ENCODE measurements around the gene PLK3. TPM values are rescaled to one million over a fixed set of nuclear protein-coding genes. Genes with fewer than 3 reads are reported as not detected.

The PLK3 gene
- total RNA-seq, 2 donors from 2014 or later = 389 to 523 TPM

GRCh38 chr1:44780583-44781121 is 19.5 kb upstream of the PLK3 start:
- DNase-seq = no peak
- Mint-ChIP-seq H3K4me1 (peaks cover 35% of the 10 kb centered on the region), H3K27ac (no peak overlapping the region), H3K27me3 (no peaks in the 10 kb centered on the region), H3K4me3 (no peak overlapping the region), H3K36me3 (ENCODE audit: low read depth) (peaks cover 4% of the 10 kb centered on the region)
- no peaks in the 10 kb centered on the region for H3K9me3 ChIP-seq (ENCODE audit: control insufficient read depth, low read length, poor library complexity, severe bottlenecking)
- no peak for ATAC-seq

- no peaks in the 10 kb centered on the region for H3K27me3 Mint-ChIP-seq
- peaks cover 3% of the 10 kb centered on the region for H3K36me3 Mint-ChIP-seq (ENCODE audit: low read depth)
- H3K9me3 ChIP-seq (ENCODE audit: control insufficient read depth, low read length, poor library complexity, severe bottlenecking) = no peaks in the 10 kb centered on the region
- peaks cover 26% of the 10 kb centered on the region for H3K4me1 Mint-ChIP-seq
- DNase-seq (no peak), ATAC-seq (no peak)
- peak overlapping the region; percentile 71 for H3K4me3 Mint-ChIP-seq
- peak overlapping the region; percentile 53 for H3K27ac Mint-ChIP-seq
These were observed 16.5 kb upstream of the PLK3 start for GRCh38 chr1:44783697-44784093.

- ATAC-seq = peak; percentile 48
- no peaks in the 10 kb centered on the region for H3K9me3 ChIP-seq (ENCODE audit: control insufficient read depth, low read length, poor library complexity, severe bottlenecking)
- peaks cover 2% of the 10 kb centered on the region for H3K36me3 Mint-ChIP-seq (ENCODE audit: low read depth)
- peak overlapping the region; percentile 83 for H3K4me3 Mint-ChIP-seq
- H3K4me1 Mint-ChIP-seq = peaks cover 26% of the 10 kb centered on the region
- DNase-seq = no peak
- peak overlapping the region; percentile 88 for H3K27ac Mint-ChIP-seq
- H3K27me3 Mint-ChIP-seq = no peaks in the 10 kb centered on the region
These were observed 15.8 kb upstream of the PLK3 start for GRCh38 chr1:44784094-44785028.

- H3K27me3 Mint-ChIP-seq = no peaks in the 10 kb centered on the region
- ATAC-seq = no peak
These were observed 15.2 kb upstream of the PLK3 start for GRCh38 chr1:44785029-44785380.

GRCh38 chr1:44785501-44786137 is 14.6 kb upstream of the PLK3 start:
- no peak for DNase-seq
- H3K27ac Mint-ChIP-seq = peak overlapping the region; percentile 88
- ATAC-seq = no peak
- peaks cover 2% of the 10 kb centered on the region for H3K36me3 Mint-ChIP-seq (ENCODE audit: low read depth)
- peak overlapping the region; percentile 83 for H3K4me3 Mint-ChIP-seq
- peaks cover 26% of the 10 kb centered on the region for H3K4me1 Mint-ChIP-seq
- no peaks in the 10 kb centered on the region for H3K9me3 ChIP-seq (ENCODE audit: control insufficient read depth, low read length, poor library complexity, severe bottlenecking)
- H3K27me3 Mint-ChIP-seq = no peaks in the 10 kb centered on the region

More at GRCh38 chr1:44785029-44785380, 15.2 kb upstream of the PLK3 start:
- H3K36me3 Mint-ChIP-seq (ENCODE audit: low read depth) = peaks cover 2% of the 10 kb centered on the region
- H3K4me3 Mint-ChIP-seq = peak overlapping the region; percentile 83
- H3K4me1 Mint-ChIP-seq = peaks cover 26% of the 10 kb centered on the region
- no peak for DNase-seq
- no peaks in the 10 kb centered on the region for H3K9me3 ChIP-seq (ENCODE audit: control insufficient read depth, low read length, poor library complexity, severe bottlenecking)
- H3K27ac Mint-ChIP-seq = peak overlapping the region; percentile 88

GRCh38 chr1:44786138-44786840 is 13.9 kb upstream of the PLK3 start:
- ATAC-seq (peak; percentile 83), DNase-seq (peak; percentile 70 to 73 (median 72))
- Mint-ChIP-seq H3K27ac (peak overlapping the region; percentile 88), H3K4me3 (peak overlapping the region; percentile 83), H3K4me1 (peaks cover 24% of the 10 kb centered on the region), H3K36me3 (ENCODE audit: low read depth) (no peaks in the 10 kb centered on the region), H3K27me3 (no peaks in the 10 kb centered on the region)
- H3K9me3 ChIP-seq (ENCODE audit: control insufficient read depth, low read length, poor library complexity, severe bottlenecking) = no peaks in the 10 kb centered on the region

GRCh38 chr1:44786841-44787426 is 13.2 kb upstream of the PLK3 start:
- Mint-ChIP-seq H3K4me1 (peaks cover 24% of the 10 kb centered on the region), H3K27me3 (no peaks in the 10 kb centered on the region), H3K27ac (no peak overlapping the region), H3K36me3 (ENCODE audit: low read depth) (no peaks in the 10 kb centered on the region), H3K4me3 (peak overlapping the region; percentile 83)
- H3K9me3 ChIP-seq (ENCODE audit: control insufficient read depth, low read length, poor library complexity, severe bottlenecking) = no peaks in the 10 kb centered on the region
- ATAC-seq = no peak
- no peak for DNase-seq

GRCh38 chr1:44787506-44787905 is 12.7 kb upstream of the PLK3 start:
- Mint-ChIP-seq H3K27ac (no peak overlapping the region), H3K36me3 (ENCODE audit: low read depth) (no peaks in the 10 kb centered on the region), H3K4me3 (no peak overlapping the region), H3K27me3 (no peaks in the 10 kb centered on the region), H3K4me1 (peaks cover 24% of the 10 kb centered on the region)
- no peaks in the 10 kb centered on the region for H3K9me3 ChIP-seq (ENCODE audit: control insufficient read depth, low read length, poor library complexity, severe bottlenecking)
- DNase-seq (no peak), ATAC-seq (no peak)

- no peaks in the 10 kb centered on the region for H3K36me3 Mint-ChIP-seq (ENCODE audit: low read depth)
- no peaks in the 10 kb centered on the region for H3K9me3 ChIP-seq (ENCODE audit: control insufficient read depth, low read length, poor library complexity, severe bottlenecking)
- no peak within 1 kb of the TSS for H3K4me3 Mint-ChIP-seq
- peak within 1 kb of the TSS; percentile 83 for H3K27ac Mint-ChIP-seq
- no peaks in the 10 kb centered on the region for H3K27me3 Mint-ChIP-seq
- ATAC-seq = no peak
- DNase-seq = no peak
- peaks cover 24% of the 10 kb centered on the region for H3K4me1 Mint-ChIP-seq
These were observed 11.9 kb upstream of the PLK3 start, which contains the start of gene BEST4 for GRCh38 chr1:44788120-44788860. Gene BEST4, minus strand, starts transcription at chr1:44788170. Its CDS starts 465 bp downstream, at chr1:44787705.

- H3K4me1 Mint-ChIP-seq = peaks cover 8% of the 10 kb centered on the region
- DNase-seq (no peak), ATAC-seq (no peak)
- no peak overlapping the region for H3K4me3 Mint-ChIP-seq
- no peaks in the 10 kb centered on the region for H3K27me3 Mint-ChIP-seq
- H3K9me3 ChIP-seq (ENCODE audit: control insufficient read depth, low read length, poor library complexity, severe bottlenecking) = no peaks in the 10 kb centered on the region
- no peaks in the 10 kb centered on the region for H3K36me3 Mint-ChIP-seq (ENCODE audit: low read depth)
- H3K27ac Mint-ChIP-seq = peak overlapping the region; percentile 45
These were observed 9.0 kb upstream of the PLK3 start for GRCh38 chr1:44790968-44791801.

GRCh38 chr1:44792736-44793502 is 7.3 kb upstream of the PLK3 start:
- H3K27me3 Mint-ChIP-seq = no peaks in the 10 kb centered on the region

More at GRCh38 chr1:44792736-44793502, 7.3 kb upstream of the PLK3 start:
- Mint-ChIP-seq H3K36me3 (ENCODE audit: low read depth) (no peaks in the 10 kb centered on the region), H3K4me3 (no peak overlapping the region), H3K4me1 (peaks cover 5% of the 10 kb centered on the region), H3K27ac (no peak overlapping the region)
- ATAC-seq (no peak), DNase-seq (no peak)
- H3K9me3 ChIP-seq (ENCODE audit: control insufficient read depth, low read length, poor library complexity, severe bottlenecking) = no peaks in the 10 kb centered on the region

Measured in T-helper 17 cell (primary cell).